Cardiac fibroblast (primary cell): ENCODE measurements around the gene TMEM237.

Source experiments
- DNase-seq, 2 donors: peaks; one replicate each; pipeline versions ENCODE4 v3.0.0 to v3.0.0-alpha.2; 2010; ENCODE audit warnings: low read depth in 2 of 2
- H3K4me3 ChIP-seq, 2 donors: replicated peaks in 1 of 2; 1 replicate in 1 of 2; 2 replicates in 1 of 2; pipeline ENCODE4 v1.5.1; 2011; ENCODE audit warnings: low read depth in 2 of 2, low read length in 2 of 2, mild to moderate bottlenecking in 2 of 2, moderate library complexity in 1 of 2
- TF ChIP-seq, protein P1 (sequence below): IDR thresholded peaks from one replicate; pipeline ENCODE4 v1.5.1; 2011; ENCODE audit warnings: low read depth, mild to moderate bottlenecking, low read length, inconsistent platforms

The TMEM237 gene

DNA sequence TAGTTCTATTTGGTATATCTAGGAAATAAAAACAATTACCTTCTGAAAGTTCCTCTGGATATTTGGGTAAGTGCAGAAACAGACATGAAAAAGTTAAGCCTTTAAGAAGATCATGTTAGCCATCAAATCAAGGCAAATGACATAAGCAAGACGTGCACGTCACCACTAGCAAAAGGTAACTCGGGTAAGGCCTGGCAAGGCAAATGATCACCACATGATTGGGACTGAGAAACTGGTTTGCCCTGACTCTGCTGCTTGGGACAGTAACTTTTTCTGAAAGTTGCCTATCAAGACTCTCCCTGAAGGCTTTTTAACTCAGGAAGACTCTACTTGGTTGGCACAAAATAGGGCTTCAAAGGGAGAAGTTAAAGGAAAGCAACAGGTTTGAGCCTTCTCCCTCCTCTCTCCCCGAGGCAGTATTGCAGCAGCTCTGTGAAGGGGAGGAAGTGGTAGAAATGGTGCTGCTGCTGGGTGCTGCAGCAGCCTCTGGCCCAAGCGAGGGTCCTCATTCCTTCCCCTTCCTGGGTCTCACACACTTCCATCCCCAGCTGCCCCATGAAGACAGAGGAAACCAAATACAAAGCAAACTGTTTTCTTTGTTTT is 17.1 kb upstream of the TMEM237 start:
- no peak overlapping the region for H3K4me3 ChIP-seq
- no peak for DNase-seq
- TF ChIP-seq, protein P1, sequence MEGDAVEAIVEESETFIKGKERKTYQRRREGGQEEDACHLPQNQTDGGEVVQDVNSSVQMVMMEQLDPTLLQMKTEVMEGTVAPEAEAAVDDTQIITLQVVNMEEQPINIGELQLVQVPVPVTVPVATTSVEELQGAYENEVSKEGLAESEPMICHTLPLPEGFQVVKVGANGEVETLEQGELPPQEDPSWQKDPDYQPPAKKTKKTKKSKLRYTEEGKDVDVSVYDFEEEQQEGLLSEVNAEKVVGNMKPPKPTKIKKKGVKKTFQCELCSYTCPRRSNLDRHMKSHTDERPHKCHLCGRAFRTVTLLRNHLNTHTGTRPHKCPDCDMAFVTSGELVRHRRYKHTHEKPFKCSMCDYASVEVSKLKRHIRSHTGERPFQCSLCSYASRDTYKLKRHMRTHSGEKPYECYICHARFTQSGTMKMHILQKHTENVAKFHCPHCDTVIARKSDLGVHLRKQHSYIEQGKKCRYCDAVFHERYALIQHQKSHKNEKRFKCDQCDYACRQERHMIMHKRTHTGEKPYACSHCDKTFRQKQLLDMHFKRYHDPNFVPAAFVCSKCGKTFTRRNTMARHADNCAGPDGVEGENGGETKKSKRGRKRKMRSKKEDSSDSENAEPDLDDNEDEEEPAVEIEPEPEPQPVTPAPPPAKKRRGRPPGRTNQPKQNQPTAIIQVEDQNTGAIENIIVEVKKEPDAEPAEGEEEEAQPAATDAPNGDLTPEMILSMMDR, result no peak

DNA sequence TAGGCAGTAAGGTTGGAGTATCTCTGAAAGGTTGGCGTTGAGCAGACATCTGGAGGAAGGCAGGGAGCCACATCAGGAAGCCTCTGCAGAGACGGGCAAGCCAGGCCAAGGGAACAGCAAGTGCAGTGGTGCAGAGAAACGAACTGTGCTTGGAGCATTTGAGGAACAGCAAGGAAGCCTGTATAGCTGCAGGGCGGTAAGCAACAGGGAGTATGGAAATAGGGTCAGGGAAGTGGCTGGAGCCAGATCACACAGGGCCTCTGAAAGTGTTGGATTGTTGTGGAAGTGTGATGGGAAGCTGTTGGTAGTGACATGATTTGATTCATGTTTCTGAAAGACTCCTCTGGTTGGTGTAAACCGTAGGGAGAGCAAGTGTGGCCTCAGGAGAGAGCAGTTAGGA is 13.4 kb upstream of the TMEM237 start:
- TF ChIP-seq, protein P1, result no peak
- DNase-seq, result no peak
- H3K4me3 ChIP-seq, result no peak overlapping the region

DNA sequence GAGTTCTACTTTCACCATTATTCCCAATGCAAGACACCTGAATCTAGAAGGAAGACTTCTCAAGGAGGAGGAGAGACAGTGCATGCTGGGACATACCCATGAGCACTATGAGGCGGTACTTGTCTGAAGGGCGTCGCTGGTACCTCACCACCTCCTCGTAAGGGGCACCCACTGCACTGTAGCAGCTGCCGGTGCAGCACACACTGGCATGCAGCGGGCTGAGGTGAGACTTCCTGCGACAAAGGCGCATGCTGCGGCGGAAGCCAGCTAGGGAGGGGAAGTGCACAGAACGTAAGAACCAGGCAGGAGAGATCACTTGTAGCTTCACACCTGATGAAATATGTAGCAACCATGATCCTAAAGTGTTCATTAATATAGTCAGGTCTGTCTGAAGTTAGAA is 12.8 kb upstream of the TMEM237 start:
- no peak for DNase-seq
- TF ChIP-seq, protein P1, result no peak
- H3K4me3 ChIP-seq, result no peak overlapping the region

DNA sequence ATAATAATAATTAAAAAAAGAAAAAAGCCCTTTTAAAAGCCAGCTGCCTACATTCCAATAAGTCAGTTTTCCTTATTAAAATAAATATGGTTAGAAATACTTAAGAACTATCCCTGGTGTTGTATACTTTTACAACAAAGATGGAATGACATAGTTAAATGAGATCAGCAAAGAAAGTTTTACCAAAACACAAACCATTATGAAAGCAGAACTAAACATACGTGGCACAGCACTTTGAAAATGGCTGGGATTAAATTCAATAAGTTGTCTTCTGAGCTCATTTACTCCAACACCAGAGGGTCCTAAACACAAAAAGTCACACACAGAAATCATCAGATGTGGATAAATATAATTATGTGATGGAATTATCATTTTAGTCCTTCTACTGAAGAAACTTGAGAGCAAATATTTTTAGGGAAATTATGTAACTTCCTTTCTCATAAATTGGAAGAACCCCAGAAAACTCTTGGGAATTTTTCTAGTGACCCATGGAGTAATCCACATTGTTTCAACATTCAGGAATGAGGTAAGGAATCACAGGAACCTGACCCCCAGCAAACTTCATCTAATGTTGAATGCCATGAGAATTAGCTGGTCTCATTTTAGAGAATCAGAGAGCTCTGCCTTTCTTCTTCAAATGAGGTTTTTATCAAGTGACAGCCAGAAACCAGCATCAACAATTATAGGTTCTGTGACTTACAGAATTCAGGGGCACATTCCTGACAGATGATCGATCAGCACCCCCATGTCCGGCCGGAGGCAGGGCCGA is 11.5 kb upstream of the TMEM237 start:
- TF ChIP-seq, protein P1, result no peak
- DNase-seq, result peak; percentile 88 to 90
- no peak overlapping the region for H3K4me3 ChIP-seq

DNA sequence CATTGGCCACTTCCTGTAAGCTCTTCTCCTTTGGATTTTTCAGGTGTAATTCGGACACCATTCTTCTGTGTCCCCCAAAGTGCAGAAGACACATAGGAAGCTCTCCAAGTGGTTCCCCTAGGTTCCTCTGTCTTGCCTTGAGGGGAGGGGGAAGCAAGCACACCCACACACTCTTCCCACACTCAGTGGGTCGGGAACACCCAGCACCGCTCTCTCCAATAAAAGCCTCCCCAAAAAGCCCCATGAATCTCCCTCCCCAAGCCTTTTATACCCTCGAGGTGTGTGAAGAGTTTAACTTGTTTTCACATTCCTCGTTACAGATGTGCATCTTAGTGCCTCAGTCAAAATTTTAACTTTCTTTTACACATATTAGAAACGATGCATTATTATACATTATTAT is 9.9 kb upstream of the TMEM237 start:
- TF ChIP-seq, protein P1, result no peak
- DNase-seq, result no peak
- H3K4me3 ChIP-seq, result no peak overlapping the region

DNA sequence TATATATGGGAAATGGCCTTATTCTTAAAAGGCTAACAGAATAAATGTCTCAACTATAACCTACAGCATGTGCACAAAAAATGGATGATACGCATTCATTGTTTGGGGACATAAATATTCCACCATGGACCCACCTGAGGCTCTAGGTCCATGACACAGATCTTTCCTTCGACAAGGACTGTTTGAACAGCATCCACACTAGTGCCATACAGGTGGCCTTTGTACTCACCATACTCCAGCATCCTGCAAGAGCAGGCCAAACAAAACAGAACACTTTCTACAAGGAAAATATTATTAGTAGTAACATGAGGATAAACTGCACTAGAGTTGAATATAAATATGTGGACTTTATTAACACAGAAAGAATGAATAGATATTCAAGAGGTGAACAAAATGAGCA is 6.1 kb upstream of the TMEM237 start:
- no peak overlapping the region for H3K4me3 ChIP-seq
- TF ChIP-seq, protein P1, result no peak
- no peak for DNase-seq

DNA sequence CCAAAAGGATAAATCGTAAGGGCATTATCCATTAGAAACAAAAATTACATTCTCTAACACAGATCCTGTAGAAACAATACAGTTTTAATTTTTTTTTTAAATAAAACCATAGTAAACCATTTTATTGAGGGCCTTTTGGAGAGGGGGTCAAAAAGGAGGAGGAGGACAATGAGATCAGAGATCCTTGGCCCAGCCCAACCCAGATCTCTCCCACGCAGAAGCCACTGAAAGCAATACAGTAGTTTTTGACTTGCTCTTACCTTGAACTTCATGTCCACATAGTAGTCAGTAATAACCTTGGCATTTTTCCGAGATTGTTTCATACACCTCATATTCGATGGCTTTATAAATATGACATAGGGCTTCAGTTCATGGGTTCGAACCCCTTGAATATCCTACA is 4.1 kb upstream of the TMEM237 start:
- no peak overlapping the region for H3K4me3 ChIP-seq
- TF ChIP-seq, protein P1, result no peak
- no peak for DNase-seq
